AG09309 (cell line): ENCODE data around the gene USPL1.

Source experiments
- DNase-seq: peaks from one replicate; pipeline ENCODE4 v3.0.0-alpha.2; 2010; ENCODE audit warnings: low read depth
- H3K4me3 ChIP-seq: 2 replicates; pipeline ENCODE4 v1.5.1; 2011; ENCODE audit warnings: mild to moderate bottlenecking, low read depth, low read length, moderate library complexity; ENCODE audit not compliant: control insufficient read depth
- TF ChIP-seq, protein P1 (sequence below): IDR thresholded peaks from 2 replicates; pipeline ENCODE4 v1.5.1; 2011; ENCODE audit warnings: mild to moderate bottlenecking, low read depth, low read length, inconsistent platforms; ENCODE audit not compliant: insufficient read depth, control insufficient read depth; ENCODE audit errors: missing control alignments

The USPL1 gene

DNA sequence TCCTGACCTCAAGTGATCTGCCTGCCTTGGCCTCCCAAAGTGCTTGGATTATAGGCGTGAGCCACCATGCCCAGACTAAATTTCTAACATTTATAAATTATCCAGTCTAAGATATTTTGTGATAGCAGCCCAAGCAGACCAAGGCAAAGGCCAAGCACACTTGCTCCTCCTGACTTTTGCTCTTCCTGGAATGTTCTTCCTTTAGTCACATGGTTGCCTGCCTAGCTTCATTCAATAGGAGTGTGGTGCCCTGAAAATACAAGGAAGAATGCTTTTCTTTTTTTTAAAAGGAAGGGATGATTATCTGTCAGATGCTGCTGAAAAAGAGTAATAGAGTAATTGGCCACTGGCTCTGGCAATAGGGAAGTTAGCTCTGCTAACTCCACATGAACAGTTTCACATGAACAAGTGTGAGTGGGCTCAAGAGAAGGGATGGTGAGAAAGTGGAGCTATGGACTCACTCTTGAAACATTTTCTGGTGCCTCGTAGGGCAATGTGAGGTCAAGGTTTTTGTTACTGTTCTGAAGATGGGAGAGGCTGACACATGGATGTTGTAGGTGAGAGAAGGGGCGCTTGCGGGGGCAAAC lies 47.1 kb downstream of the USPL1 start:
- H3K4me3 ChIP-seq, result no peak overlapping the region
- TF ChIP-seq, protein P1, sequence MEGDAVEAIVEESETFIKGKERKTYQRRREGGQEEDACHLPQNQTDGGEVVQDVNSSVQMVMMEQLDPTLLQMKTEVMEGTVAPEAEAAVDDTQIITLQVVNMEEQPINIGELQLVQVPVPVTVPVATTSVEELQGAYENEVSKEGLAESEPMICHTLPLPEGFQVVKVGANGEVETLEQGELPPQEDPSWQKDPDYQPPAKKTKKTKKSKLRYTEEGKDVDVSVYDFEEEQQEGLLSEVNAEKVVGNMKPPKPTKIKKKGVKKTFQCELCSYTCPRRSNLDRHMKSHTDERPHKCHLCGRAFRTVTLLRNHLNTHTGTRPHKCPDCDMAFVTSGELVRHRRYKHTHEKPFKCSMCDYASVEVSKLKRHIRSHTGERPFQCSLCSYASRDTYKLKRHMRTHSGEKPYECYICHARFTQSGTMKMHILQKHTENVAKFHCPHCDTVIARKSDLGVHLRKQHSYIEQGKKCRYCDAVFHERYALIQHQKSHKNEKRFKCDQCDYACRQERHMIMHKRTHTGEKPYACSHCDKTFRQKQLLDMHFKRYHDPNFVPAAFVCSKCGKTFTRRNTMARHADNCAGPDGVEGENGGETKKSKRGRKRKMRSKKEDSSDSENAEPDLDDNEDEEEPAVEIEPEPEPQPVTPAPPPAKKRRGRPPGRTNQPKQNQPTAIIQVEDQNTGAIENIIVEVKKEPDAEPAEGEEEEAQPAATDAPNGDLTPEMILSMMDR, result no peak
- DNase-seq, result no peak

DNA sequence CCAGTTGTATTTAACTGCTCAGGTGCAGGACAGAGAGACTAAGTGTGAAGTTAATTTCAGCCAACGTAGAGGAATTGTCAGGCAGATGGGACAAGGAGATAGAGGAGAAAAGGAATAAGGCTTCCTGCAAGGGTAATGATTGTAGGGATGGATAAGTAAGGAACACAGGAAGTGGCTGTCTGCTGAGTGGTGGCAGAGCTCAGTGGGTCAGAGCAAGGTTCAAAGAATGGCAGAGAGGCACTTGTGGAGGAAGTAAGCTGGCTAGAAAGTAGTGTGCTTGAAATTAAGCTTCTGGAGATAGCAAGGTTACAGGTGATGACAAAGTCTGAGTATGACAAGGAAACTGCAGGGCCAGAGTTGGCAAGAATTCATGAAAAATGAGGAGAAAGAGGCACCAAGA lies 47.9 kb downstream of the USPL1 start:
- TF ChIP-seq, protein P1, result no peak
- H3K4me3 ChIP-seq, result no peak overlapping the region
- no peak for DNase-seq

DNA sequence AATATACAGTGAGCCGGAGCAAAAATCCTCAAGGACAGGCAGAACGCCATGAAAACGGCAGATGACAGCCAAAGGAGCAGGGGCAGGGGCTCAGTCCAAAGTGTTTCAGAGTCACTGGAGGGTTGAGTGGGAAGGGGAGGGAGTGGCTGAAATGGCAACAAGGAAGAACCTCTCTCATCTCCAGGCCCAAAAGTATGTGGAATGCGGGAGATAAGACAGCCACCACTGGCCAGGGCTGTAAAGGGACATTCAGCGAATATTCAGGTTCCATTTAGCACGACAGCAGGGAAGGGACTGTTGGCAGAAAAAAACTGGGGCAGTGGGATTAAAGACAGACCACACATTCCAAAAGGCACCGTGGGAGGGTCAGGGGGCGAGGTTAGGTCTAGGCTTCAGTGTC lies 48.4 kb downstream of the USPL1 start:
- no peak overlapping the region for H3K4me3 ChIP-seq
- DNase-seq, result no peak
- TF ChIP-seq, protein P1, result no peak

DNA sequence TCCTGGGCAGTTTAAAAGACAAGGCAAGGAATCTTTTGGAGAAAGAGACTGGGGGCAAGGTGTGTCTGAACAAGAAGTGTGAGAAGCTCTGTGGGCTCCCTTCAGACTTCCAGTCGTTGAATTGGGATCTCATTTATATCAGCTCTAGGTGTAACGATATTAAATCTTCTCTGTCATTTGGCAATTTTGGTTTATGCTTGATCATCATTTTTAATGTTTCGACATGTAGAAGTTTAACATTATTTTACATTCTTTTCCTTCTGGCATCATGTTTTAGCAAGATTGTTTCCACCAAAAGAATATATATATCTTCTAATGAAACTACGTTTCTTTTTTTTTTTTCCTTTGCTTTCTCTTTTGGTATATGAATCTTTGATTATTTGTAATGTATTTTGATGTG lies 49.3 kb downstream of the USPL1 start:
- DNase-seq, result no peak
- no peak overlapping the region for H3K4me3 ChIP-seq
- TF ChIP-seq, protein P1, result no peak

DNA sequence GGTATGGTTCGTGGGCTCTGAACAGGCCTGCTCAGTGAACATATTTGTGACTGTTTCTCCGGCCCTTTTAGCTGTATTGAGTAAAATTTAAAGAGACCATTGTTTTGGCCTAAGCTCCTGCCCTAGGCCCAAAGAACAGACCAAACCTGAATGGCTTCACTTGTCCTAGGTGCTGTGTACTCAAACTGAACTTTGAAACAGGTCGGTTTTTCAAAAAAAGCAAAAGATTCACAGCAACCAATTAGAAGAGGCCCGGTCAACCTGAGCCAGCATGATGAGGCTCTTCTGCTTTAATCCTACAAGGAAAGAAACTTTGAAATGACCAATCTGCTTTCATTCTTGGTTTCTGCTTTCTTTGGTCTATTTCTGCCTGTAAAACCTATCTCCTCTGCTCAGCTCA lies 50.6 kb downstream of the USPL1 start:
- no peak for DNase-seq
- no peak overlapping the region for H3K4me3 ChIP-seq
- TF ChIP-seq, protein P1, result no peak

DNA sequence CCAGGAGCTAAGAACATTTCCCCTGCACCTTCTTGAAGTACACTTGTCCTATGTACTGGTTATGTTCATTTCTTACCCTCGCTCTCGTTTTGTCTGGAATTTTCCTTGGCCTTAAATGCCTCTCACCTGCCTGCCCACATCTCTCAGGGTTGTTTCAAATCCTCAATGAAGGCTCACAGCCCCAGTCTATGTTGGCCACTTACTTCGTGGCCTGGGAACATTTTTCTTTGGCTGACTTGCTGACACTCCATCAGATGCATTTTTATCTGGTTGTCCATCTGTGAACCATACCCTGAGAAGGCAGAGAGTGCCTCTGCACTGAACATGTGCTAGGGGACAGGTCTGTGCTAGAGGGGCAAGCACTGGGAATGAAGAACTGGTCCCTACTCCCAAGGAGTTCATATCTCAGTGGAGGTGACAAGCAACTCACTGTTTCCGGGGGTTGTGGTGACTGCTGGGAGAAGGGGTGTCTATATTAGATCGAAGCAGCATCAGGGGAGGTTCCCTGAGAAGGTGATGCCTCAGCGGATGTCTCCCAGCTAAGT lies 53.6 kb downstream of the USPL1 start:
- H3K4me3 ChIP-seq, result no peak overlapping the region
- DNase-seq, result no peak
- TF ChIP-seq, protein P1, result no peak
